Measurements from ENCODE around the gene ADAMTSL4. TPM values are rescaled to one million over a fixed set of nuclear protein-coding genes. Genes with fewer than 3 reads are reported as not detected.

The ADAMTSL4 gene
- polyA plus RNA-seq (ENCODE audit: insufficient read length in 3 of 3): 10 to 100 TPM; 13.5 to 17.7 (median 13.6) TPM
- long read RNA-seq, donor 1, full-length matches to known transcripts: 1 of 1 reads
- long read RNA-seq, donor 1, partial matches to known transcripts: 0 of 1 reads
- long read RNA-seq, donor 1, other reads (novel, unspliced or antisense): 0 of 1 reads
- long read RNA-seq, donor 2, partial matches to known transcripts: 0 of 1 reads
- long read RNA-seq, donor 2, other reads (novel, unspliced or antisense): 0 of 1 reads
- long read RNA-seq, donor 3: 0 reads
- long read RNA-seq, donor 4: 0 reads
- long read RNA-seq, donor 5, partial matches to known transcripts: 0 of 2 reads
- long read RNA-seq, donor 5, other reads (novel, unspliced or antisense): 0 of 2 reads
- long read RNA-seq, donor 6, full-length matches to known transcripts: 1 of 1 reads
- long read RNA-seq, donor 6, partial matches to known transcripts: 0 of 1 reads
- long read RNA-seq, donor 6, other reads (novel, unspliced or antisense): 0 of 1 reads
- long read RNA-seq, donor 7, partial matches to known transcripts: 0 of 1 reads
- long read RNA-seq, donor 7, other reads (novel, unspliced or antisense): 0 of 1 reads
- long read RNA-seq, donor 8, full-length matches to known transcripts: 5 of 14 reads
- long read RNA-seq, donor 8, partial matches to known transcripts: 9 of 14 reads
- long read RNA-seq, donor 8, other reads (novel, unspliced or antisense): 0 of 14 reads
- long read RNA-seq, donor 9, full-length matches to known transcripts: 1 of 1 reads
- long read RNA-seq, donor 9, partial matches to known transcripts: 0 of 1 reads
- long read RNA-seq, donor 9, other reads (novel, unspliced or antisense): 0 of 1 reads
- long read RNA-seq, donor 10: 0 reads
- long read RNA-seq, donor 11: 0 reads
- long read RNA-seq, donor 12: 0 reads
- long read RNA-seq, donor 13: 0 reads
- long read RNA-seq, donor 14: 0 reads
- long read RNA-seq, donor 15, partial matches to known transcripts: 0 of 1 reads
- long read RNA-seq, donor 15, other reads (novel, unspliced or antisense): 0 of 1 reads
- long read RNA-seq, donor 16: 0 reads

DNA sequence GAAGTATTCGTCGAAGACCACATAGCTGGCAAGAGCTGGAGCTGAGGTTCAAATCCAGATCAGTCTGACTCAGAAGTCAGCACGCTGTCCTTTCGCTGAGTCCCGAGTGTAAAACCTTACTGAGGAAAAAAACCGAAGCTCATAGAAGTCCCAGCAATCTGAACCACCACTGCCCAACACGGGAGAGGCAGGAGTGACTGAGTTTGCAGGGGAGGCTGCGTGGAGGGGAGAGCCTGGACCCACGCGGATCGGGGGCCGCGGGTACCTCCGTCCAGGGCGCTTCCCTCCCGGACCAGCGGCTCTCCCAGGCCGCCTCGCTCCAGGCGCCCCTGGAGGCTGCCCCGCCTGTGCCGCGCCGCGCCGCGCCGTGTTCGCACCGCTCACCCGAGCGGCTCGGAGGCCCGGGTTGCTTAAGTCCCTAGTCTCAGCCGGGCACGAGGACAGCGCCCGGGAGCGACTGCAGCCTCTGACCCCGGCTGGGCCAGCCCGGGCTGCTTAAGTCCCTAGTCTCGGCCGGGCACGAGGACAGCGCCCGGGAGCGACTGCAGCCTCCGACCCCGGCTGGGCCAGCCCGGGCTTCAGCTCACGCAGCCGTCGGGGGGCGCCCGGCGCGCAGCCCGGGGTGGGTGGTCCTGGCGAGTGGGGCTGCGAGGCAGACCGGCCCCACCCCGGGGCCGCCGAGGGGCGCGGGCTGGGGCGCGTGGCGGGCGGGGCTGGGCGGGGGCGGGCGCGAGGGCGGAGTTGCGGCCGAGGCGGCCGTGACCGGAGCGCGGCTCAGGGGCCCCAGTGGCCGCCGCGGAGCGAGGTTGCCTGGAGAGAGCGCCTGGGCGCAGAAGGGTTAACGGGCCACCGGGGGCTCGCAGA lies at the start of gene ADAMTSL4:
TSS of gene ADAMTSL4 (plus strand) at position 777 of the 864 bp plus-strand sequence. CDS start 2,881 bp downstream, outside the sequence.
- DNase-seq: no peak

DNA sequence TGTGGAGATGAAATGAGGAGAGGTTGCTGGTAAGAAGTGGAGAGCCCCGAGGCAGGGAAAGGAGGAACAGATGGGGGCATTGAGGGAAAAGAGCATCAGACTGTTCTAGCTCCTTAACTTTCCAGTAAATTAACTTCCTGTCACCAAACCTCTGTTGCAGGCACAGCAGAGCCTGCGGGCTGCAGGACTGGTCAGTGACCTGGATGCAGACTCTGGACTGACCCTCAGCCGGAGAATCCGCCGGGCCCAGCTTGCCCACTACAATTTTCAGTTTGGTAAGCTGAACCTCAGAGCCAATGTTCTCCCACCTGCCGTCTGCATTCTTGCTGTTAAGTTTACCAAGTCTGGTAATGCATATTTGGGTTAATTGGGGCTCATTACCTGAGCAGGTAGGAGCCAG lies 43.8 kb upstream of the ADAMTSL4 start:
- DNase-seq: no peak

DNA sequence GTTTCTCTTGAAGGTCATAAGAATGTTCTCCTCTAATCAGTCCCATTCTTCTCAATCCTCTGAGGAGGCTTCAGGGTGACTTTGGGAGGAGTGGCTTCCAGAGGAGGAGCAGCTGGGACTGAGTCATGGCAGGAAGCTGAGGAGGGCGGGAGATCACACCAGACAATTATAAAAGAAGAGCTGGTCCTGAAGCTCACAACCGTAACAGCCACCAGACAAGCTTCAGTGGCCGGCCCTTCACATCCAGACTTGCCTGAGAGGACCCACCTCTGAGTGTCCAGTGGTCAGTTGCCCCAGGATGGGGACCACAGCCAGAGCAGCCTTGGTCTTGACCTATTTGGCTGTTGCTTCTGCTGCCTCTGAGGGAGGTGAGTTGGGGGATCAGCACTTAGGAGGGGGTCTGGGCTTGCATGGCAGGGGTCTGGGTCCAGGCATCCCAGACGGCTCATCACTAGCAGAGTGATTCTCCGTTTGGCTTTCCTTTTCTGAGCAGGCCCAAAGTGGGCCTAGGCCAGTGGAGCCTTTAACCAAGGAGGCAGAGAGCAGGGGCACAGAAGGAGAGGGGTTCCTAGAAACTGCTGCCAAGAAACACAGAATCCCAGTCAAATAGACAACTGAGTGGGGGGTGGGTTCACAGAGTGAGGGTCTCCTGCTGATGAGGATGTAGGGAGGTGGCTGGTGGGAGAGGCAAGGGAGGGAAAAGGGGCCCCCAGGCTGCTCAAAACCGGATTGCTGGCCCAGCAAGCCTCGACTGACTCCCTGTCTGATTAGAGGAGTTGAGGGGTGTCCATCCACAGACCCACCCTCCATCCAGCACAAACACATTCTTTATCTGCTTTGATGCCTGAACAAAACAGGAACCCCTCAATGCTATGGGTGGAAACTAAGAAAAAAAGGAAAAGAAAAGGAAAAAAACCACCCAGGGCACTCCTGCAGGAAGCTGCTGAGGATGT lies 41.0 kb upstream of the ADAMTSL4 start, which contains the start of gene ECM1:
TSS of gene ECM1 (plus strand) at position 198 of the 953 bp plus-strand sequence. CDS start at position 299, 101 bp downstream.
- no peak for DNase-seq

DNA sequence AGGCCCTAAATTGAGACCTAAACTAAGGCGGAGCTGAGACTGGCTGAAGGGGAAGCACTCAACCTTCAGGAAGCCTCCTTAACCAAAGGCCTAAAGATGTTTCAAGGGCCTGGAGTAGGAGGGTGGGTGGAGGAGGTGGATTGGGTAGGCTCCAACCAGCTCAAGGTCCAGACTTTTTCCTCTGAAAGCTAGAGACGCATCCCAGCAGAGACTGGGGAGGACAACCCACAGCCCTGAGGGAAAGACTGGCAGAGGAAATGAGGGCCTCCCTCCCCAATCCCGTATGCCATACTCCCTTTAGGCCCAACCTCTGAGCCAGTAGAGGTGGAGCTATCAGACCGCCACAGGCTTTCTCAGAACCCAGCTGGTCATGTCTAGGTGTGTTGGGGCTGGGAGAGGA lies 40.2 kb upstream of the ADAMTSL4 start:
- no peak for DNase-seq

DNA sequence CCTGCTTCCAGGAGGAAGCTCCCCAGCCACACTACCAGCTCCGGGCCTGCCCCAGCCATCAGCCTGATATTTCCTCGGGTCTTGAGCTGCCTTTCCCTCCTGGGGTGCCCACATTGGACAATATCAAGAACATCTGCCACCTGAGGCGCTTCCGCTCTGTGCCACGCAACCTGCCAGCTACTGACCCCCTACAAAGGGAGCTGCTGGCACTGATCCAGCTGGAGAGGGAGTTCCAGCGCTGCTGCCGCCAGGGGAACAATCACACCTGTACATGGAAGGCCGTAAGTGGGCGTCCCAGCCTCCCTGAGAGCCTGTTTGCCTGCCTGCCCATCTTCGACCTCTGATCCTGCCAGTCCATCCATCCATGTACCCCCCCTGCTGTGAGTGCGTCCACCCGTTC lies 37.7 kb upstream of the ADAMTSL4 start:
- no peak for DNase-seq

DNA sequence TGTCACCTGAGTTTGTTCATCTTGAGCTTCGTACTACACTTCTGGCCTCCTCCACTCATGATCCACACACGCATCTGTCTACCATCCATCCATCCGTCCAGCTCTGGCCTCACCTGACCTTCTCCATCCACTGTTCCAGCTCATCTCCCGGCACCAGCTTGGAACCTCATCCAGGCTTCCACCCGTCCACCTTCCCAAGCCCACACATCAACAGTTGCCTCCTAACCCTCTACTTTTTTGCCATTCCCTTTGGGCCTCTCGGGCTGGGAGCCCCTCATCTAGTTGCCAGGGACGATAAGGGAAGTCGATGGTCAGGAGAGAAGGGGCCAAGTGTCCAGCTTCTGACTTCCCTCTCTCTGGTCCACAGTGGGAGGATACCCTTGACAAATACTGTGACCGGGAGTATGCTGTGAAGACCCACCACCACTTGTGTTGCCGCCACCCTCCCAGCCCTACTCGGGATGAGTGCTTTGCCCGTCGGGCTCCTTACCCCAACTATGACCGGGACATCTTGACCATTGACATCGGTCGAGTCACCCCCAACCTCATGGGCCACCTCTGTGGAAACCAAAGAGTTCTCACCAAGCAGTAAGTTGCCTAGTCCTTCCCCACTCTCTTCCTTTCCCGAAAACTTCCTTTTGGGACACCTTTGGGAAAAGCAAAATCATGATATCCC lies 37.1 kb upstream of the ADAMTSL4 start:
- no peak for DNase-seq

DNA sequence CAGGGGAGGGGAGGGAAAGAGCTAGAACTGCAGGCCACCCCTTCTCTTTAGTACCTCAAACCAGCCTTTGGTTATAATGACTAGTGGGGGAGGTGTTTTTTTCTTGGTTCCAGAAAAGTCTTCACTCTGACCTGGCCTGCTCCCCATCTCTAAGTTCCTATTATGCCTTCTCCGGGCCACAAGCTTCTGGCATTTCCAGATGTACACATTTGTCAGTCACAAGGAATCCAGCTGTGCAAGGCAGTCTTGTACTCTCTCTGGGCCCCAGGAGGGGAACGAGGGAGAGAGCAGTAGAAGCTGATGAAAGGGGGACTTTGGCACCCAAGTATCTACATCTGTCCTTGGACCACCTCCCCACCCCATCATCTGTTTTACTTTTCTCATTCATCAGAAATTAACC lies 36.4 kb upstream of the ADAMTSL4 start:
- no peak for DNase-seq

DNA sequence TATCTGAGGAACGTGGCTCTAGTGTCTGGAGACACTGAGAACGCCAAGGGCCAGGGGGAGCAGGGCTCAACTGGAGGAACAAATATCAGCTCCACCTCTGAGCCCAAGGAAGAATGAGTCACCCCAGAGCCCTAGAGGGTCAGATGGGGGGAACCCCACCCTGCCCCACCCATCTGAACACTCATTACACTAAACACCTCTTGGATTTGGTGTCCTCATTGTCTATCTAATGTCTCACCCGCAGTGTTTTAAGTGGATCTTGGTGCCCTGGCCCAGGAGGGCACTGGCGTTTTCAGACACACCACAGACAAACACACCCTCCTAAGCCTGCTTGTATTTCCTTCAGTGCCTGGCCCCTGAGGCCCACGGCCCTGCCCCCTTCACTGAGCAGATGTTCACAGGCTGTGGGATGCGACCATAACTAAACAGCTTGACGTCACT lies 35.8 kb upstream of the ADAMTSL4 start:
- no peak for DNase-seq

DNA sequence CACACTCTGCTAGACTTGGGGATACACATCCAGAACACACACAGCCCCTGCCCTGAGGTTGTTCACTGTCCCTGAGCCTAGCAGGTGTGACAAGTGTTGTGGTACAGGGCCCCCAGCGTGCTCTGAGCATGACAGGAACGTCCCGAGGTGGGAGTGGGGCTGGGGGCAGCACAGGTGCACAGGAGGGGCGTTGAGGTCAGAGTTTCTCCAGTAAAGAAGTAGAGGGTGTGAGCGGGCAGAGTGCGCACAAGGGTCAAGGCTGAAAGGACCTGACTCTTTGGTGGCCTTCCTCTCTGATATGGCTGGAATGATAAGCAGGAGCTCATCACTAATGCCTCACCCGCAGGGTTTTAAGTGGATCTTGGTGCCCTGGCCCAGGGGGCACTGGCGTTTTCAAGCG lies 34.9 kb upstream of the ADAMTSL4 start:
- no peak for DNase-seq

DNA sequence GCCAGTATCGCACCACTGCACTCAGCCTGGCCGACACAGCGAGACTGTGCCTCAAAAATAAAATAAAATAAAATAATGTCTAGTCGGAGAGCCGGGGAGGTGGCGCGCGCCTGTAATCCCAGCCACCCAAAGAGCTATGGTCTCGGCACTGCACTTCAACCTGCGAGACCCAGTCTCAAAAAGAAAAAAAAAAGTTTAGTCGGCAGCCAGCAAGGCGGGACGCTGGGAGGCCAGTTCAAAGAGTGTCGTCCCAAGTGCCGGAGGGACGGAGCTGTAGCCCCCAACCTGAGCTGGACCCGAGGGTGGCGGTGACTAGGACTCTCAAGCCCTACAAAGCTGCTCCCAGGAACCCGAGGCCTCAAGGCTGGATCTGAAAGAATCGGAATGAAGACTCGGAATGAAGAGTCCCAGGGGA lies 34.3 kb upstream of the ADAMTSL4 start:
- no peak for DNase-seq

DNA sequence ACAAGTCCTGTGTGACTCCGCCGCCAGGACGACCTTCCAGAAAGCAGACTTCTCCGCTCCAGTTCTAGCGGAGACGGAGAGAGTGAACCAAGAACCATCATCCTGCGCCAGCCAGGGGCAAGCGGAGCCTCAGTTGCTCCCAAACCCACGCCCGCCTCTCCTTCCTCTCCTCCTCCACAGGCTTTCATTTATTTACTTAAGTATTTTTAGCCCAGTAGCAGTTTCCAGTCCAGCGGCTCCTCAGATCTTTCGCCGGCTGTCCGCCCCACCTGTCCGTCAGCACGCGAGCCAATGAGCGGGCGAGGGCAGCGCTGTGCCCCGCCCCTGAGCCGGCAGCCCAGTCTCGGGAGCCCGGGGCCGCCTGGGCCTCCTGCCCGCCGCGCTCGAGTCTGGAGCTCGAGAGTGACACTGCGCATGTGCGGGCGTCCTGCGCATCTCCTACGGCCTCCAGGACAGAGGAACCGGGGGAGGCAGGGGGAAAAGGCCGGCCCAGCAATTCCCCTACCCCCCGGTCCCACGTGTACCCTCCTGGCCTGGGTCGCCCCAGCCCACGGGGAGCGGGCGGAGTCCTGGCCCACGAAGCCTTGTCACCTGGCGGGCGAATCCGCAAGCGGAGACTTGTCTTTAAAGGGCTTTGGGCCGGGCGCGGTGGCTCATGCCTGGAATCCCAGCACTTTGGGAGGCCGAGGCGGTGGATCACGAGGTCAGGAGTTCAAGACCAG lies 33.7 kb upstream of the ADAMTSL4 start, which contains the start of gene FALEC:
TSS of gene FALEC (plus strand) at position 425 of the 722 bp plus-strand sequence.
- peak; percentile 95 for DNase-seq

DNA sequence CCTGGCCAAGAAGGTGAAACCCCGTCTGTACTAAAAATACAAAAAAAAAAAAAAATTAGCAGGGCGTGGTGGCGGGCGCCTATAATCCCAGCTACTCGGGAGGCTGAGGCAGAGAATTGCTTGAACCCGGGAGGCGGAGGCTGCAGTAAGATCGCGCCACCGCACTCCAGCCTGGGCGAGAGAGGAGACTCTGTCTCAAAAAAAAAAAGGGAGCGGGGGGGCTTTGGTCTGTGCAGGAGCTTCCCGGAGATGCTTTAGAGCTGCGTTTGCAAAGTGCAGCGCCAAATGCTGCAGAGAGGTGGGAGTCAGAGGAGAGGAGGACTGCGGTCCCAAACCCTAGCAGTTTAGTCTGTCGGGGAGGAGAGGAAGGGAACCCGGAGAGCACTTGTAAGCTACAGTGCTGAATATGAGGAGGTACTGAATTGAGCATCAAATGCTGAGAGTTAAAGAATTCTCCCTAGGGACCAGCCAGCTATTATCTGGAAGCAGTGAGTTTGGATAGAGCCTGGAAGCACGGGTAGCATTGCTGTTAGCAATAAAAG lies 33.1 kb upstream of the ADAMTSL4 start:
- no peak for DNase-seq

DNA sequence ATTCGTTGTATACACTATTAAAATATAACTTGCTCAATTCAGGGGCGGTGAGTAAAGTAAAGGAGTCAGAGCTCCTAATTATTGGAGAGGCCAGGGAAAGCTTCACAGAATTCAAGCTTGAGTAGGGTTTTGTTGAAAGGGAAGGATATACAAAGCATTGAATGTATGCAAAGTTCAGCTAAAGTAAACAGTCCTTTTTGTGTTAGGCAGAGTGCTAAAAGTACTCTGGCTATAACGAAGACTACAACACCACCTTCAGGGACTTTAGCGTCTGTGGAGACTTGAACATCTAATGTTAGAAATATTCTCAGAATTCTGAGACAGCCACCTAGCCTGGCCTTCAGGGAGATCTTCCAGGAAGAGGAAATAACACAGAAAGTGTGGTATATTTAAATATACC lies 32.6 kb upstream of the ADAMTSL4 start:
- DNase-seq: no peak

DNA sequence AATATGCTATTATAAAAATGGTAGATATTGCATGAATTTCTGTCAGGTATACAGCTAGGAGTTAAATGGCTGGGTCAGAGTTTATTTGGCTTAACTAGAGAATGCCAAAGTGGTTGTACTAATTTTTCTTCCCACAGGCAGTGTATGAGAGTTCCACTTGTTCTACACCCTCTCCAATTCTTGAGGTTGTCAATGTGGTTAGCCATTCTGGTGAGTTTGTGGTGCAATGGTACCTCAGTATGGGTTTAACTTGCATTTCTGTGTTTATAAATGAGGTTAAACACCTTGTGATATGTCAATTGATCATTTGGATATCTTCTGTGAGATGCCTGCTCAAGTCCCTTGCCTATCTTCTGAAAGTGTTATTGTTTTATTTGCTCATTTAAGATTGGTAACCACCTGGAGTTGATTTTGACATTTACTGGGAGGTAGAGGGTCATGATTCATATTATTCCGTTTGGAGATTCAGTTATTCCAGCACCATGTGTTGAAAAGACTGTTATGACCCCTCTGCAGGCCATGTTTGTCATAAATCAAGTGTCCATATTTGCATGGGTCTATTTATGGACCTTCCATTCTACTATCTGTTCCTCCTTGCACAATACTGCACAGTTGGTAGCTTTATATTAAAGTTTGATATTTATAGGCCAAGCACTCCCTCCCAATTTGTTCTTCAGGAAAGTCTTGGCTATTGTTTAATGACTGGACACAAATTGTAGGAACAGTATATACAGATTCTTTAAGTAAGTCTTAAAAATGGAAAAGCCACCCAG lies 27.8 kb upstream of the ADAMTSL4 start:
- no peak for DNase-seq

DNA sequence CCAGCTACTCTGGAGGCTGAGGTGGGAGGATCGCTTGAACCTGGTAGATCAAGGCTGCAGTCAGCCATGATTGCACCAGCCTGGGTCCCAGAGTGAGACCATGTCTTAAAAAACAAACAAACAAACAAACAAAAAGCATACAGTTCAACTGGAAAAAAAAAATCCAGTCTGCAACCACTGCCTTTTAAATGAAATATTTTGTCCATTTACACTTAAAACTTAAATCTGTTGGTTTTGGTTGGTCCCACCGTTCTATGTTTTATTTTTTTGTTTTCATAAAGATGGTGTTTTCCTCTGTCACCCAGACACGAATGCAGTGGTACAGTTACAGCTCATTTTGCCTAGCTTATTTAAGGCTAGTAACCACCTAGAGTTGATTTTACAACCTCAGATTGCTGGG lies 23.9 kb upstream of the ADAMTSL4 start:
- no peak for DNase-seq

DNA sequence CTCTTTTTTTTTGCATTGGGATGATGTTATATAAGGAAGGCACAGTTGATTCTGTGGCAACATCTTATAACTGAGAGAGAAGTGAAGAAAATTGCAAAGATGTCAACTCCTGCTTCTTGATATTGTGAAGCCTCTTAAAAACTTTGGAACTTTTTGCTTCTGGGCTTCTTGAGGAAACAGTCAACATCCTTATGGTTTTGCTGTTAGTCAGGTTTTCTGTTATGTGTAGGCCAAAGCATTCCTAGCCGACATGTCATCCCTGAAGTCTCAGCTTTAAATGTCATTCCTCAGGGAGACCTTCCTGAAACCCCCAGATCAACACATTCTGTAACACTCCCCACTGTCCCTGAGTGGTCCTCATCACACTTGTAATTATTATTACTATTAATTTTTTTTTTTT lies 21.0 kb upstream of the ADAMTSL4 start:
- no peak for DNase-seq

DNA sequence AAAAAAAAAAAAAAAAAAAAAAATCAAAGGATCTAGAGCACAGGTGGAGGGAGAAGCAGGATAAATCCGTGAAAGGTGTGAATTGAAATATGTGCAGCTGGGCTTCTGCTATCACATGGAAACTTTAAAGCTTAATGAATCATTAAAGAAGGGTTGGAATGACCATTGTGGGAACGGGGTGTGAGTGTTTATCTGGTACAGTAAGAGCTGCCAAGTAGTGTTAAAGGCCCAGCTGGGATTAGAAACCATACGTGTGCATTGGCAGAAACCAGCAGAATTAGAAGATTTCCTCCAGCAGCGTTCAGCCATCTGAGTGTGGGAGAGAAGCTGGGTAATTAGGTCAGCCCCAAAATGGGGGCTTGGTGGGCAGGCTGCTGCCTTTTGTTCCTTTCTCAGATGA lies 20.2 kb upstream of the ADAMTSL4 start:
- DNase-seq: no peak
